GM12878 (cell line): ENCODE results near the gene RPS6KA3. TPM values are rescaled to one million over a fixed set of nuclear protein-coding genes. Genes with fewer than 3 reads are reported as not detected.

ENCODE experiments used
- ATAC-seq: fragments of 200-7000 bp; cut with Tn5 transposase; 3 replicates; pipeline ENCODE4 v1.9.1; 2020; ENCODE audit warnings: mild to moderate bottlenecking, moderate library complexity
- BruUV-seq: library from RNA; stranded (reverse); fragments of 400-500 nt; replicated peaks from 2 replicates; lab custom pipeline; 2021; lab: Mats Ljungman, UMichigan
- CTCF ChIA-PET: fragments of 300-600 bp; sonication (Branson Sonifier 250); formaldehyde crosslinking; extraction: SDS; loops from one replicate; lab custom pipeline; 2021; ENCODE audit warnings: inconsistent platforms; lab: Yijun Ruan, JAX
- POLR2A ChIA-PET: fragments of 350-600 bp; formaldehyde crosslinking; extraction: SDS; loops from one replicate; lab custom pipeline; 2021; ENCODE audit warnings: inconsistent platforms; lab: Charles Lee
- RAD21 ChIA-PET: fragments of 300-600 bp; sonication (Branson Sonifier 250); formaldehyde crosslinking; loops from one replicate; lab custom pipeline; 2023; ENCODE audit warnings: antibody characterized with exemption; ENCODE audit not compliant: unreplicated experiment; lab: Charles Lee
- SMC1A ChIA-PET: fragments of 300-600 bp; sonication (Branson Sonifier 250); formaldehyde crosslinking; loops from one replicate; lab custom pipeline; 2023; ENCODE audit not compliant: unreplicated experiment, uncharacterized antibody; lab: Charles Lee
- DNase-seq: peaks from one replicate; pipeline ENCODE4 v3.0.0-alpha.2; 2011; ENCODE audit warnings: low read depth, low spot score
- FAIRE-seq: peaks from 3 replicates; lab custom pipeline; 2011; peaks lifted over from hg19 to GRCh38; lab: Jason Lieb, UNC
- H2AFZ ChIP-seq: 2 replicates; pipeline ENCODE4 v1.6.0; 2011; ENCODE audit warnings: low read depth, low read length, control low read depth; ENCODE audit not compliant: control insufficient read depth
- H3K27ac ChIP-seq: 2 replicates; pipeline ENCODE4 v1.5.1; 2011; ENCODE audit warnings: control low read depth; ENCODE audit not compliant: control insufficient read depth, insufficient read depth
- H3K27me3 ChIP-seq, 2 experiments: replicated peaks in 1 of 2; 2 replicates each; pipeline versions ENCODE4 v1.6.0 to v1.6.1; 2011; ENCODE audit warnings: low read length in 1 of 2; ENCODE audit not compliant: control insufficient read depth in 2 of 2, insufficient read depth in 2 of 2
- H3K36me3 ChIP-seq, 2 experiments: 2 replicates each; pipeline ENCODE4 v1.5.1; 2011; ENCODE audit warnings: low read length in 1 of 2; ENCODE audit not compliant: control insufficient read depth in 2 of 2, insufficient read depth in 2 of 2
- H3K4me1 ChIP-seq: 2 replicates; pipeline ENCODE4 v1.6.1; 2011; ENCODE audit warnings: mild to moderate bottlenecking, low read length, moderate library complexity, mixed read lengths; ENCODE audit not compliant: control insufficient read depth, insufficient read depth
- H3K4me2 ChIP-seq: 2 replicates; pipeline ENCODE4 v1.6.0; 2011; ENCODE audit warnings: control low read depth; ENCODE audit not compliant: control insufficient read depth, insufficient read depth
- H3K4me3 ChIP-seq: fragments of 200-600 bp; sonication (generic); 2 replicates; pipeline ENCODE4 v1.5.1; 2016
- H3K79me2 ChIP-seq: 2 replicates; pipeline ENCODE4 v1.6.0; 2011; ENCODE audit warnings: low read length; ENCODE audit not compliant: control insufficient read depth, insufficient read depth
- H3K9ac ChIP-seq: 2 replicates; pipeline ENCODE4 v1.8.0; 2011; ENCODE audit warnings: low read length, control low read depth, mixed read lengths; ENCODE audit not compliant: control insufficient read depth, insufficient read depth
- H3K9me3 ChIP-seq: replicated peaks from 3 replicates; pipeline ENCODE4 v1.5.1; 2011; ENCODE audit warnings: mild to moderate bottlenecking, low read length; ENCODE audit not compliant: control insufficient read depth, insufficient read depth
- H4K20me1 ChIP-seq: 2 replicates; pipeline ENCODE4 v1.6.0; 2011; ENCODE audit not compliant: control insufficient read depth, insufficient read depth
- ASH2L ChIP-seq: fragments of 300-600, 200-600 bp; sonication (generic); IDR thresholded peaks from 2 replicates; pipeline ENCODE4 v1.6.1; 2017; ENCODE audit warnings: low read depth, mild to moderate bottlenecking, borderline replicate concordance
- BCL11A ChIP-seq: IDR thresholded peaks from 2 replicates; pipeline ENCODE4 v1.6.1; 2011; ENCODE audit warnings: low read depth, low read length
- CHD1 ChIP-seq: IDR thresholded peaks from 2 replicates; pipeline ENCODE4 v1.6.1; 2012; ENCODE audit warnings: low read depth, low read length, improper control_type of control experiment
- CREB1 ChIP-seq: IDR thresholded peaks from 2 replicates; pipeline ENCODE4 v1.6.1; 2012; ENCODE audit warnings: low read depth, mild to moderate bottlenecking, inconsistent platforms
- FOXM1 ChIP-seq: IDR thresholded peaks from 2 replicates; pipeline ENCODE4 v1.6.1; 2012; ENCODE audit warnings: low read depth, mild to moderate bottlenecking, inconsistent platforms, low read length, moderate library complexity
- GABPA ChIP-seq: IDR thresholded peaks from 2 replicates; pipeline ENCODE4 v1.6.1; 2014; ENCODE audit warnings: antibody characterized with exemption, low read depth, mild to moderate bottlenecking, inconsistent platforms
- JUNB ChIP-seq: IDR thresholded peaks from 2 replicates; pipeline ENCODE4 v1.6.1; 2016; ENCODE audit warnings: antibody characterized with exemption, mild to moderate bottlenecking
- JUND ChIP-seq: IDR thresholded peaks from 2 replicates; pipeline ENCODE4 v1.6.1; 2012; ENCODE audit warnings: low read depth, mild to moderate bottlenecking, low read length, improper control_type of control experiment, moderate library complexity
- NR2C1 ChIP-seq: fragments of 450-650 bp; IDR thresholded peaks from 2 replicates; pipeline ENCODE4 v1.6.1; 2017; ENCODE audit warnings: antibody characterized with exemption, mild to moderate bottlenecking, moderate library complexity
- NR2C2 ChIP-seq: IDR thresholded peaks from 2 replicates; pipeline ENCODE4 v1.6.1; 2011; ENCODE audit warnings: borderline replicate concordance, low read depth; ENCODE audit not compliant: control insufficient read depth, insufficient read length
- RFX5 ChIP-seq: IDR thresholded peaks from 2 replicates; pipeline ENCODE4 v1.6.1; 2011; ENCODE audit warnings: low read depth, low read length, improper control_type of control experiment
- RUNX3 ChIP-seq: IDR thresholded peaks from 2 replicates; pipeline ENCODE4 v1.6.1; 2012; ENCODE audit warnings: low read length, inconsistent platforms
- SMARCA5 ChIP-seq: fragments of 450-650 bp; IDR thresholded peaks from 2 replicates; pipeline ENCODE4 v1.6.1; 2017; ENCODE audit warnings: mild to moderate bottlenecking
- SRF ChIP-seq, 2 experiments: IDR thresholded peaks; 2 replicates each; pipeline ENCODE4 v1.6.1; 2011; ENCODE audit warnings: low read depth in 2 of 2, low read length in 2 of 2, mild to moderate bottlenecking in 1 of 2, moderate library complexity in 1 of 2
- SUZ12 ChIP-seq: fragments of 200-600 bp; sonication (generic); IDR thresholded peaks from one replicate; pipeline ENCODE4 v1.6.1; 2018; ENCODE audit warnings: antibody characterized with exemption, mild to moderate bottlenecking; ENCODE audit not compliant: unreplicated experiment
- TAF1 ChIP-seq: IDR thresholded peaks from 2 replicates; pipeline ENCODE4 v1.6.1; 2011; ENCODE audit warnings: mild to moderate bottlenecking, low read depth, low read length, borderline replicate concordance
- ZBED1 ChIP-seq: IDR thresholded peaks from 2 replicates; pipeline ENCODE4 v1.6.1; 2016; ENCODE audit warnings: borderline replicate concordance
- WGBS: methylation state at CpG from one replicate; pipeline ENCODE4 v1.1.6; 2016; ENCODE audit warnings: low lambda C conversion rate; ENCODE audit not compliant: insufficient replicate concordance, insufficient coverage; ENCODE audit errors: missing lambda C conversion rate; 5-methylcytosine and 5-hydroxymethylcytosine counted together
- in situ Hi-C: fragments of 300-500 bp; cut with MboI; formaldehyde crosslinking; loops from 9 replicates; pipeline ENCODE4 v1.14.3; 2018; ENCODE audit warnings: mixed read lengths
- intact Hi-C: fragments of 100-400 bp; cut with micrococcal nuclease; formaldehyde crosslinking; loops from one replicate; pipeline ENCODE4 v1.14.2; 2022; ENCODE audit not compliant: unreplicated experiment
- polyA plus RNA-seq, 11 experiments: library from polyadenylated mRNA; depleted of rRNA in 4 of 11; unstranded in 6 of 11; stranded (reverse) in 5 of 11; fragments of >200 nt; fragmentation: Nextera tagmentation in 4 of 11; fragmentation: Illumina TruSeq in 1 of 11; extraction: Ambion mirVana in 4 of 11; extraction: Trizol in 1 of 11; gene quantifications; 1 replicate in 1 of 11; 2 replicates in 10 of 11; pipeline versions ENCODE4 v1.2.1 to v1.2.3, GENCODE V29; 2011 to 2016; ENCODE audit warnings: inconsistent platforms in 2 of 11, missing spikeins in 2 of 11, low read depth in 1 of 11
- total RNA-seq, 4 experiments: library from RNA; depleted of rRNA in 3 of 4; stranded (reverse); fragments of >200 nt in 3 of 4; fragmentation: Illumina TruSeq in 1 of 4; extraction: Trizol in 1 of 4; gene quantifications; 2 replicates each; pipeline versions ENCODE4 v1.2.1 to v1.2.3, GENCODE V29; 2013 to 2021
- TF ChIP-seq, protein P1 (sequence below): fragments of 450-650 bp; conservative IDR thresholded peaks from 2 replicates; pipeline ENCODE4 v1.6.1; 2017; ENCODE audit warnings: mild to moderate bottlenecking, moderate library complexity
- TF ChIP-seq, protein P2 (sequence below): IDR thresholded peaks from 2 replicates; pipeline ENCODE4 v1.6.1; 2012; ENCODE audit warnings: low read length, inconsistent platforms
- TF ChIP-seq, protein P3 (sequence below): IDR thresholded peaks from 2 replicates; pipeline ENCODE4 v1.6.1; 2012; ENCODE audit warnings: low read depth, low read length, improper control_type of control experiment
- TF ChIP-seq, protein P4 (sequence below): fragments of 450-650 bp; IDR thresholded peaks from 2 replicates; pipeline ENCODE4 v1.6.1; 2016; ENCODE audit warnings: mild to moderate bottlenecking

RPS6KA3 gene
- total and polyA plus RNA-seq, 10 of the 15 experiments (the other 5 are each of a cell fraction or from before 2014, with no cell fraction given), result 2.8 to 35.6 (median 15.8) TPM

DNA sequence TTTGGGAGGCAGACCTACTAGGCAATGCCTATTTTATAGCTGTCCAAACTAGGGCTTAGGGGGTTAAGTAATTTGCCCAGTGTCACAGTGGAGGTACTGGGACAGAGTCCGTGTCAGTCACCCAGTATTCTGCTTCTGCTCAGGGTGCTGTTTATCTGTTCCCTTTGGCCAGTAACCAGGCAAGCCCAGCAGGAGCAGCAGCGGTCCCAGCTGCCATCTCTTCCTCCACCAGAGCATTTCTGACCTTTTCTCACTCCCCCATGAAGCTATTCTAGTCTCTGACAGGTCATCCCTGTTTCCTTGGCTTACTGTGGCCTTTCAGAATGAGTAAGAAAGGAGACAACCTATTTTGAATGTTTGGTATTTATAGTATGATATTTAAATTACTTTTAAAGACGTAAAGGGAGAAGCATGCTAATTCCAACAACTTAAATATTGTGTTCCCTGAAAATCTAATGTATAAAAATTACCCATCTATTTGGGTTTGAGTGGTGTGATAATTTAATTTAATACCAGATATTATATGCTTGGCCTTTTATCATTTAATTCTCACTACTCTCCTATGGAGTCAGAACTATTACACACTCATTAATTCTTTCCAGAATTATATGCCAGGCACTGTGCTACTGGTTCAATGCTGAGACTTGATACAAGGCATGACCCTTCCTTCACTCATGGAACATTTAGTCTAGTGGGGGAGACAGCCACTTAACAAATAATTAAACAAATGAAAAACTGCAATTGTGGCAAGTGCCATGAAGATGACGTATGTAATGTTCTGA, 60.6 kb downstream of the RPS6KA3 start:
- ATAC-seq (peak; percentile 64), DNase-seq (no peak), FAIRE-seq (no peak)
- Histone ChIP-seq H3K9me3 (no peaks in the 10 kb centered on the region), H3K4me2 (peak overlapping the region; percentile 30), H3K79me2 (no peaks in the 10 kb centered on the region), H2AFZ (no peak overlapping the region), H3K4me3 (no peak overlapping the region), H3K27me3 (no peaks in the 10 kb centered on the region), H3K9ac (no peak overlapping the region), H3K27ac (no peak overlapping the region), H3K4me1 (peaks cover 15% of the 10 kb centered on the region), H4K20me1 (no peaks in the 10 kb centered on the region), H3K36me3 (peaks cover 0 to under 1% of the 10 kb centered on the region in 2 experiments; a peak in 2 of 4 replicates)
- in situ Hi-C loops (no loop called here), intact Hi-C loops (no loop called here)
- 6% methylated on average over 4 of the region's 4 CpGs for WGBS
- RAD21 ChIA-PET, result no interaction called here
- POLR2A ChIA-PET, result no interaction called here
- CTCF ChIA-PET, result no interaction called here
- BruUV-seq, result no TSS peak
- SMC1A ChIA-PET, result interaction anchor here (1.5 kb wide), 1 partner anchor 34 kb away, joined by 3 read pairs; no protein-coding TSS in a partner anchor
- TF ChIP-seq, protein P1, sequence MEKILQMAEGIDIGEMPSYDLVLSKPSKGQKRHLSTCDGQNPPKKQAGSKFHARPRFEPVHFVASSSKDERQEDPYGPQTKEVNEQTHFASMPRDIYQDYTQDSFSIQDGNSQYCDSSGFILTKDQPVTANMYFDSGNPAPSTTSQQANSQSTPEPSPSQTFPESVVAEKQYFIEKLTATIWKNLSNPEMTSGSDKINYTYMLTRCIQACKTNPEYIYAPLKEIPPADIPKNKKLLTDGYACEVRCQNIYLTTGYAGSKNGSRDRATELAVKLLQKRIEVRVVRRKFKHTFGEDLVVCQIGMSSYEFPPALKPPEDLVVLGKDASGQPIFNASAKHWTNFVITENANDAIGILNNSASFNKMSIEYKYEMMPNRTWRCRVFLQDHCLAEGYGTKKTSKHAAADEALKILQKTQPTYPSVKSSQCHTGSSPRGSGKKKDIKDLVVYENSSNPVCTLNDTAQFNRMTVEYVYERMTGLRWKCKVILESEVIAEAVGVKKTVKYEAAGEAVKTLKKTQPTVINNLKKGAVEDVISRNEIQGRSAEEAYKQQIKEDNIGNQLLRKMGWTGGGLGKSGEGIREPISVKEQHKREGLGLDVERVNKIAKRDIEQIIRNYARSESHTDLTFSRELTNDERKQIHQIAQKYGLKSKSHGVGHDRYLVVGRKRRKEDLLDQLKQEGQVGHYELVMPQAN, result no peak
- TF ChIP-seq ZBED1, result 0 out of 2 replicates have a peak, but pooled peaks have one; percentile 57
- no peak for TF ChIP-seq NR2C2
- 0 out of 4 replicates have a peak, but pooled peaks of 1 of the 2 experiments have one; percentile 30 for TF ChIP-seq SRF (IDR thresholded peaks at IDR 0.05; ENCODE audit: low read depth in 2 of 2, low read length in 2 of 2)
- TF ChIP-seq TAF1, result no peak
- TF ChIP-seq RUNX3, result peak; percentile 71; the same call in 1 of the 2 replicates
- TF ChIP-seq SMARCA5, result no peak
- TF ChIP-seq CREB1, result 0 out of 2 replicates have a peak, but pooled peaks have one; percentile 33
- TF ChIP-seq GABPA, result no peak
- TF ChIP-seq, protein P2, sequence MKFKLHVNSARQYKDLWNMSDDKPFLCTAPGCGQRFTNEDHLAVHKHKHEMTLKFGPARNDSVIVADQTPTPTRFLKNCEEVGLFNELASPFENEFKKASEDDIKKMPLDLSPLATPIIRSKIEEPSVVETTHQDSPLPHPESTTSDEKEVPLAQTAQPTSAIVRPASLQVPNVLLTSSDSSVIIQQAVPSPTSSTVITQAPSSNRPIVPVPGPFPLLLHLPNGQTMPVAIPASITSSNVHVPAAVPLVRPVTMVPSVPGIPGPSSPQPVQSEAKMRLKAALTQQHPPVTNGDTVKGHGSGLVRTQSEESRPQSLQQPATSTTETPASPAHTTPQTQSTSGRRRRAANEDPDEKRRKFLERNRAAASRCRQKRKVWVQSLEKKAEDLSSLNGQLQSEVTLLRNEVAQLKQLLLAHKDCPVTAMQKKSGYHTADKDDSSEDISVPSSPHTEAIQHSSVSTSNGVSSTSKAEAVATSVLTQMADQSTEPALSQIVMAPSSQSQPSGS, result peak; percentile 83
- TF ChIP-seq JUND, result no peak
- no peak for TF ChIP-seq SUZ12
- peak; percentile 71; the same call in 1 of the 2 replicates for TF ChIP-seq FOXM1
- TF ChIP-seq ASH2L, result no peak
- no peak for TF ChIP-seq RFX5
- 0 out of 2 replicates have a peak, but pooled peaks have one; percentile 7 for TF ChIP-seq BCL11A
- TF ChIP-seq, protein P3, sequence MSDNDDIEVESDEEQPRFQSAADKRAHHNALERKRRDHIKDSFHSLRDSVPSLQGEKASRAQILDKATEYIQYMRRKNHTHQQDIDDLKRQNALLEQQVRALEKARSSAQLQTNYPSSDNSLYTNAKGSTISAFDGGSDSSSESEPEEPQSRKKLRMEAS, result no peak
- no peak for TF ChIP-seq CHD1
- TF ChIP-seq NR2C1, result no peak
- TF ChIP-seq, protein P4, sequence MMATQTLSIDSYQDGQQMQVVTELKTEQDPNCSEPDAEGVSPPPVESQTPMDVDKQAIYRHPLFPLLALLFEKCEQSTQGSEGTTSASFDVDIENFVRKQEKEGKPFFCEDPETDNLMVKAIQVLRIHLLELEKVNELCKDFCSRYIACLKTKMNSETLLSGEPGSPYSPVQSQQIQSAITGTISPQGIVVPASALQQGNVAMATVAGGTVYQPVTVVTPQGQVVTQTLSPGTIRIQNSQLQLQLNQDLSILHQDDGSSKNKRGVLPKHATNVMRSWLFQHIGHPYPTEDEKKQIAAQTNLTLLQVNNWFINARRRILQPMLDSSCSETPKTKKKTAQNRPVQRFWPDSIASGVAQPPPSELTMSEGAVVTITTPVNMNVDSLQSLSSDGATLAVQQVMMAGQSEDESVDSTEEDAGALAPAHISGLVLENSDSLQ, result 0 out of 2 replicates have a peak, but pooled peaks have one; percentile 20
- peak; percentile 85 for TF ChIP-seq JUNB
